GM15510 (cell line): ENCODE results near the gene FAM209A.

Experiments used
- POLR2A ChIP-seq: IDR thresholded peaks from 3 replicates; pipeline ENCODE4 v1.6.1; 2011; ENCODE audit warnings: borderline replicate concordance; ENCODE audit not compliant: insufficient read length; ENCODE audit errors: extremely low read depth

The FAM209A gene

DNA sequence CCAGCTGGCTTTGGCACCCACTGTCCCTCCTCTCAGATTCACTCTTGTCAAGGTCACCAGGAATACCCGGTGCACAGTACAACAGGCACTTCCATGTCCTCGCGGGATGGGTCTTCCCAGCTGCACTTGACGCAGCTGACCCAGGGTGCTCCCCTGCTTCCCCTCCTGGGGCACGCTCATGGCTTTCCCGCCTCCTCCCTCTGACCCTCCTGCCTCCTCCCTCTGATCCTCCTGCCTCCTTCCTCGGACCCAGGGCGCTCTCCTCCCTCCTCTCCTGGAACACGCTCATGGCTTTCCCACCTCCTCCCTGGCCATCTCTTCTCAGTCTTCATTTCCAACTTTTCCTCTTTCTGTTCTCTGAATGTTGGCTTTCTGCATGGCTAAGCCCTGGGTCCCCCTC is 50.6 kb downstream of the FAM209A start:
- no peak for TF ChIP-seq POLR2A
